Stimulated activated CD4-positive, alpha-beta T cell treated with anti-CD3 and anti-CD28 coated beads, Interleukin-4, amount 100 ng/mL, for 4 hours (primary cell): Measurements from ENCODE around the gene ITIH5.

Experiments
- DNase-seq, 2 experiments: peaks; one replicate each; pipeline ENCODE4 v3.0.0-alpha.2; 2020

The ITIH5 gene

DNA sequence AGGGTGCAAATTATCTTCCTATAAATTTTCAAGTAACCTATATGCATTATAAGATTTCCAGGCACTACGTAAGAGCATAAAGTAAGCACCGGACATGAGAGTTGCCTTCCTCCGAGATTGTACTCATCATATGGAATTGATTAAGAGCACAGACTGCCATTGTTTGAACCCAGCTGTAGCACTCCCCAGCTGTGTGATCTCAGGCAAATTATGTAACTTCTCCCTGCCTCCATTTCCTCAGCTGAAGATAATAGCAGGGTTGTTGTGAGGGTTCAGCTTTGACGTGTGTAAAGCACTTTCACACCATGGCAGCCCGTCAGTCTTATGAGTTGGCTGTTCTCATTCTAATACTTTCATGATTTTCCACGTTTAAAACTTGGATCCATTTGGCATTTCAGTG, 122.6 kb downstream of the ITIH5 start:
- DNase-seq = no peak

DNA sequence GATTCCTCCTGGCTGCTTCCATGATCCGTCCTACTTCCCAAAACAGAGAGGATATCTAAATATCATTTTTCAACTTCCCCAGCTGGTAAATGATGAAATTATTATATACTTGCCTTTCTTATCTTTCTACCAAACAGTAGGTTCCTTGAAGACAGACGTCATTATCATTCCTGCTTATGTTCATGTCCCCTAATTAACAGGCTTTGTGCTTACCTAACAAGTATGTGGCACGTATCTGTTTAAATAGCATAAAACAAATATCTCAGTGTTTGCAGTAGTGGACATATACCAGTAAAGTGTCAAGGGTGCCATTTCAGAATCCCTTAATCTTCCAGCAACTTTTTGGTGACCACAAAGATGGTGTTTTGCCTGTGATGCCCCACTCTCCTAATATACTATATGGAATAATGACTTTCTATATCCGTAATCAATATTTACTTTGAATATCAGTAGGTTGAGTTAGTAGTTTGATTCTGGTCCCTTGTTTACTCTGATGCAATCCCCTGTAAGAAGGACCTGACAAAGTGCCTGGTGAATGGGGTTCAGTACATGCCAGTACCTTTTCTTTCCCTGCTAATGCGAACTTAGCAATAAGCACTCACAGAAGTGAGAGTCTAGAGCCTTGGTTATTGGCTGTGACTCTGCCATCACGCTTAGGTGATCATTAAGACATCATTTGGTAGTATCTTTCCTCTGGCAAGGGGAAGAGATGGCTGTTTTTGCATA, 124.4 kb downstream of the ITIH5 start:
- no peak for DNase-seq

DNA sequence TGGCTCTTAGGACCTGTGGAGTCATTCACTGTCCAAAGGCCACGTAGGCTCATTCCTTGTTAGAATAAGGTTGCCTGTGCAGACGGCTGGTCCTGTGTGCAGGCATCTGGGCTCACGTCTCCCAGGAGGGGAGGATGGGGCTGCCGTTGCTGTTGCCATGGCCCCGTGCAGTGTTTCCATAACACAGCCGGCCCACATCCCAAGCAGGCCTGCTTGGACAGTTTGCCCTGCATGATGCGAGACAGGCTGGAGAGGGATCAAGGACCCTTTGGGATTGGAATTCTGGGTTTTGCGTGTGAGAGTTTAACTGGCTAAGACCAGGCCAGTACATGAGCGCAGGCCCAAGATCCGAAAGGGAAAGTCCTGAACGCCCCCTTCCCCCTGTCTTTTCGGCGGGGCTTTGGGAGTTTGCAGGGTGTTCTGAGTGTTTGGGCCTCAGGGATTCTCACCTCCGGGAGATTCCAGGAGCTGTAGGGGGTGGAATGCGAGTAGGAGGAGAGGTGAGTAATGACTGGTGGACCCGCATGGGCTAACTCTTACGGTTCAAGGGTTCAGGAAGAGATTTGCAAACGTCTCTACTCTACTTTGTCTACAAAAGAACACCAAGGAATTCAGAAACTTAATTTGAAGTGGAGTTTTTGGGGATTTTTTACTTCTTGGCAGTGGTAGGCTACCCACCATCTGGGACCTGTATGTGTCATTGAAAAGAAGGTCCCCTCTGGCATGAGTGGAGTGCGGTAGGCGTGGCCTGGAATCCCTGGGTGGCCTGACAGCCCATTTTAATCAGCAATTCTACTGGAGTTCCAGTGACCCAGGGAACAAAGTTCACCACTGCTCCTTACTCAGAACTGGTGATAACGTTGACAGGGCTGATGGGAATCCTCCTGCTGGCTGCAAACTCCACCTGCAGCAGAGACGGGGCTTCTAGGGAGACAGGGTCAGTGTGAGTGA, 125.4 kb downstream of the ITIH5 start:
- no peak for DNase-seq

DNA sequence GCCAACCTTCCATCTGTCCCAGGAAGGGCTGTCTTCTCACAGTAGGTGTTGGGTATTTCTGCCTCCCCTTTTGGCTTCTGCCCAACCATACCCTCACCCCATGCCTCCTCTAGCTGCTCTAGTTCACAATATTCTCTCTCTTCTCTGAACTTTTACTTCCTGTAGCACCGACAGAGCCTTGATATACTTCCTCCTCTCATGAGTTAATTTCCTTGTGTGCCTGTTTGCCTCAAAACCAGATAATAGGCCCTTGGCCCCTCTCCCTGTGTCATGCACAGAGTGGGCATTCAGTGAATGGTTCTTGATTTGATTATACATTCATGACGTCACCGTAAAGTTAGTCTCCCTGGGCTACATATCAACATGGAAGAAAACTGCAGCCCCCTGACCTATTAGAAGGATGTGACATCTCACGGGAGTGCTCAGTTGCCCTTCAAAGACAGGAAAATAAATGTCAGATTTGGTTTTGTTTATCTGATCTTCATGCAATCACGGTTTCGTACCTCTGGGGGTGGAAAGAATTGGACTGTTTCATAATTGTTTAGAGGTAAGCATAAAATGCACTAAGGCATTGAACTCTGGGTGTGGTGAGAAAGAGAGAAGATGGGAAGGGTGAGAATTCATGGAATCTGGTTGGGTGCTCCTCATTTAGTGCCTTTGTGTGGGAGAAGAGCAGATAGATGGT, 127.7 kb downstream of the ITIH5 start:
- no peak for DNase-seq

DNA sequence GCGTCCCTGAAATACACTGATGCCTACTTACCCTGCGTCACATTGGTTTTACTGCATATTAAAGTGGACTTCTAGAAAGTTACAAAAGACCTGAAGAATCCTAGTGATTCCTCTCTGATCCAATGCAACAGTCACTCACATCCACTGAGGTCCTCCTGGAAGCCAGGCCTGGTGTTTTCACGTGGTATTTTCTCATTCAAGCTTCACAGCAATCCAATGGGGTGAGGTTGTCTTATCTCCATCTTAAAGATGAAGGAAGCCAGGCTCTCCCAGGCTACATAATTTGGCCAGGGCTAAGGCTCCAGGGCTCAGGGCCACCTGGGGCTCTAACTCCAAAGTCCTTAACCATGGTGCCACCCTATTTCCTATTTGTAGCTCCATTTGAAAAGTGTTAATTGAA, 129.6 kb downstream of the ITIH5 start:
- no peak for DNase-seq

DNA sequence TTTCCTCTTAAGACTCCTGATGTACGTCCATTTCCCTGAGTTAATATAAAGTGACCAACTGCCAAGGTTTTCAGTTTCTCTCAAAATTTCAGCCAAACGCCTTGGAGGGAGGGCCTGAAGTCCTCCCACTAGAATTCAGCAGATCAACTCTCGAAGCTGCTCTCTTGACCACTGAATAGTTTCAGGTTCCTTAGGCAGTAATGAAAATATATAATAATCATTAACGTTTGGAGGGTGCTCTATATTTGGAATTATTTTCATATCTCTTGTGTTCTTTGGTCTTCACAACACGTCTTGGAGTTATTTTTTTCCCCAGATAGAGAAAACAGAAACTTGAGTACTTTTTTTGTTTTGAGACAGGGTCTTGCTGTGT, 132.3 kb downstream of the ITIH5 start:
- DNase-seq = no peak

DNA sequence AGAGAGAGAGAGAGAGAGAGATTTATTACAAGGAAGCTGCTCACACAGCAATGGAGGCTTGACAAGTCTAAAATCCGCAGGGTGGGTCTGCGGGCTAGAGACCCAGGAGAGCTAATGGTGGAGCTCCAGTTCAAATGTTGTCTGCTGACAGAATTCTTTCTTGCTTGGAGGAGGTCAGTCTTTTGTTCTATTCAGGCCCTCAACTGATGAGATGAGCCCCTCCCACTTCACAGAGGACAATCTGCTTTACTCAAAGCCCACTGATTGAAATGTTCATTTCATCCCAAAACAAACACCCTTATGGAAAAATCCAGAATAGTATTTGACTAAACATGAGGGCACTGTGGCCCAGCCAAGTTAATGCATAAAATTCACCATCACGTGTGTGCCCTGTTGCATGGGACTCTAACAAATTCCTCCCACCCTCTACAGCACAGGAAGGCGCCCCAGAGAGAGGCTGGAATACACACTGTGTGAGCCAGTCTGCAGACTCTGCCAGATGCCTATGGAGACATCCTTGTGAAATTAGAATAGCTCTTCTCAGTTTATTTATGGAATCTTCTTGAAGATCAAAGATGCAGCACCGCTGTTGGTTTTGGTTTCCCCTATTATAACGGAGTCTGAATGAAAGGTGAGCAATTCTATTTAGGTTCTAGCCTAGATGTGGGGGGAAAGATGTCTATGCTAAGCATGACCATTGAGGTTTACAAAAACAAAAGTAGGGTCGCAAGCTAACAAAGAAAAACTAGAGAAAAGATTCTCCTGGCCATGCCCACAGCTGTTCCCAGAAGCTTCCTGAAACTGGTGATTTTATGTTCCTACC, 132.9 kb downstream of the ITIH5 start:
- DNase-seq = no peak

DNA sequence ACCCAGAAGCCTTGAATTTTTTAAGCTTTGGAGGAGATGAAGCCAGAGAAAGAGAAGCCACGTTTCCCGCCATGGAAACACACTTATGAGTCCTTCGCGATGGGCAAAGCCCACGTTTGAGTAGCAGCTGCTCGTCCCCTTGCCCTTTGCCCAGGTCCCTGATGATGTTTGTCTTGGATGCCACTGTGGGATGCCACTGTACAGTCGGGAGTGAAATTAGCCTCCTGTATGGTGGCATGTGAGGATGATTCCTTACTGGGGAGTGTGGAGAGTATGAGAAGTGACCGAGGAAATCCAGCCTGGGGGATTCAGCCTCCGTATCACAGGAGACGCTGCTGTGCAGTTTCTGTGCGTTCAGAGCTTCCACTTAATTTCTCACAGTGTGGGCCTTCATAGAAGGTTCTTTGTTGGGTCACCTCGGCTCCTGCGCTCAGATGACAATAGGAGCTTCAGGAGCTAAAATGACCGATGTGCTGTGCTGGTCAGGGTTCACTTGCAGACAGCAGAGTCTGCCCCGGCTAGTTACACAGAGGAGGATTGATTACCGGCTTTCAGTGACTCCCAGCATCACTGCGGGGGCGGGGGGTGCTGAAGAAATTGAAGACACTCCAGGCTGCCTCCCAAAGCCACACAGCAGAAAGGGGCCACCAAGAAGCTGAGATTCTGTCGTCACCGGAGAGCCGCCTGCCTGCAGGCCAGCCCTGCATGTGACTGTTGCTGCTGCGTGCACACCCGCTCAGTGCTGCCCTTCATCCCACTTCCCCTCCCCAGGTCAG, 133.9 kb downstream of the ITIH5 start:
- DNase-seq = no peak

DNA sequence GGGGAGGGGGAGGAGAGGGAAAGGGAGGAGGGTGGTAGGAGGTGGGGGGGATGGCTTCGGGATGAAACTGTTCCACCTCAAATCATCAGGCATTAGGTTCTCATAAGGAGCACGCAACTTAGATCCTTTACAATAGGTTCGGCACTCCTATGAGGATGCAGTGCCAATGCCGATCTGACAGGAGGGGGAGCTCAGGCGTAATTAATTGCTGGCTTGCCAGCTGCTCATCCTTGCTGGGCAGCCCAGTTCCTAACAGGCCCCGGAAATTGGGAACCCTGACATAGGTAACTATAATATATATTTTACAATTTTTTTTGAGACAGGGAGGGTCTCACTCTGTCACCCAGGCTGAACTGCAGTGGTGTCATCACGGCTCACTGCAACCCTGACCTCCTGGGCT, 137.1 kb downstream of the ITIH5 start:
- no peak for DNase-seq

DNA sequence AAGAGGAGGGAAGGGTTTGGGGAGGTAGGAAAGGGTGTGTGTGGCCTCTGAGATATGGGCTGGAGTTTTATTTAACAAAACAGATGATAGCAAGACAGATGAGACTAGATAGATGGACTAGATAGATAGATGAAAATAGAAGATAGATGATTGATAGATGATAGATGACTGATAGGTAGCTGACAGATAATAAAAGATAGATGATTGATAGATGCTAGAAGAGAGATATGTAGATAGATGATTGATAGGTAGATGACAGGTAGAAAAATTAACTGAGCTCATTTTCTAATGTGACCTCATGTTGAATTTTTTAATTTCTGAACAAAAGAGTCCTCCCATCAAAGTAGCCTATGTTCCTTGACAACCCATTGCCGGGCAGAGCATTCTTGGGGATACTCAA, 139.3 kb downstream of the ITIH5 start:
- DNase-seq = no peak

DNA sequence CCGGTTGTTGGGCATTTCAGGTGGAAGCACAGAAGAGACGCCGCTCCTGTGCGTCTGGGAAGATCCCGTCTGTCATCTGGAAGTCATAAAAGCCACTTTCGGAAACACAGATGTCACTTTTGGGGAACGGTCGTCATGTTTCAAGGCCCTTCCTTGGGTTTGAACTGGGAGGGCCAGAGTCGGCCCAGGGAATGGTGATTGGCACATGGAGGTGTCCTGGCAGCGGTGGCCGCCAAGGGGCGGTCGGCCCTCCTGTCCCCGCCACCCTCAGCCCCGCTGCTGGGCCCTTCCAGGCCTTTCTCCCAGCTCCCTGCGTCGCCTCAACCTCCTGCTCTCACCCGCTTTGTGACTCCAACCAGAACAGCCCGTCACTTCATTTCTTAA, 140.8 kb downstream of the ITIH5 start:
- DNase-seq = no peak

DNA sequence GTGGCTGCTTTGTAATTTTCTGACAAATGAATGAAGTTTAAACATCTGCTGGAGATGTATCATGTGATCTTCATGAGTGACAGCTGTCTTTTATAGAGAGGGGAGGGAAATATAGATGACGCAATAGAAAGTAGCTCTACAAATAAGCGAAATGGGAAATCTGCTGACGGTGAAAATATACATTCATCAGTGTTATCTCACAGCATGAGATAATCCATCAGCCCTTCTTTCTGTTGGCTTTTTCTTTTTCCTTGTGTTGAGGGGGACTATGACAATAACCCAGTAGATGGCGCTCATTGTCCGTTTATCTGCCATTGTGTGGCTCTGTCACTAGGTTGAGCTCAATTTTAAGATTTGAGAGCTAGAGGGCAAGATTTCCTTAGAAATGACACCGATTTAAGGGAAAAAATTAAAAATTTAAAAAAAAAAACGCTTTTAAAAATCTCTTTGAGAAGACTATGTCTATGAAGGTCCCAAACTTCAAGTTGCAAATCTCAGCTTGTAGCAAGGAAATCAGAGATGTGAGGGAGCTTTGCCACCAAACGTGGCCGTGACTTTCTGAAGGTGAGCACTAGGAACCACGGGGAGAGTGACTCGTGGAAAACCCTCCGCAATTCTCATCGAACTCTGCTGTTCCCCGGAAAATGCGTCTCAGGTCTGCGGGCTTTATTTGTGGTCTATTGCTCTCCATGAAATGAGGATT, 141.3 kb downstream of the ITIH5 start:
- peak; percentile 35 to 38 for DNase-seq

DNA sequence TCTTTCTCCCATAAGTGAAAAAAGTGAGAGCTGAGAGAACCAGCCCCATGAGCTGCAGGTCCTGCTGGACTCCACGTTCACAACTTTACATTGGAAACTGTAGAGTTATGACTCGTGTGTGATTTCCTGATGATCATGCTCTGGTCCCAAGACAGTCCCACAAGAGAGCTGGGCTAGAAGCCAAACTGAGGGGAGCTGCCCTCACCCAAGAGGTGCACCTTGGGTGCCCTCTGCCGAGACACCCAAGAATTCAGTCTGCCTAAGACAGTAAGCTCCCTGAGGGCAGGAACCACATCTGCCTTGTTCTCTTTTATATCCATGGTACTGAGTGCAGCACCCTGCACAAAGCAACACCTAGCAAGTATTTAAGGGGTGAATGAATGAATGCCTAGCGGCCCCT, 143.1 kb downstream of the ITIH5 start:
- no peak for DNase-seq

DNA sequence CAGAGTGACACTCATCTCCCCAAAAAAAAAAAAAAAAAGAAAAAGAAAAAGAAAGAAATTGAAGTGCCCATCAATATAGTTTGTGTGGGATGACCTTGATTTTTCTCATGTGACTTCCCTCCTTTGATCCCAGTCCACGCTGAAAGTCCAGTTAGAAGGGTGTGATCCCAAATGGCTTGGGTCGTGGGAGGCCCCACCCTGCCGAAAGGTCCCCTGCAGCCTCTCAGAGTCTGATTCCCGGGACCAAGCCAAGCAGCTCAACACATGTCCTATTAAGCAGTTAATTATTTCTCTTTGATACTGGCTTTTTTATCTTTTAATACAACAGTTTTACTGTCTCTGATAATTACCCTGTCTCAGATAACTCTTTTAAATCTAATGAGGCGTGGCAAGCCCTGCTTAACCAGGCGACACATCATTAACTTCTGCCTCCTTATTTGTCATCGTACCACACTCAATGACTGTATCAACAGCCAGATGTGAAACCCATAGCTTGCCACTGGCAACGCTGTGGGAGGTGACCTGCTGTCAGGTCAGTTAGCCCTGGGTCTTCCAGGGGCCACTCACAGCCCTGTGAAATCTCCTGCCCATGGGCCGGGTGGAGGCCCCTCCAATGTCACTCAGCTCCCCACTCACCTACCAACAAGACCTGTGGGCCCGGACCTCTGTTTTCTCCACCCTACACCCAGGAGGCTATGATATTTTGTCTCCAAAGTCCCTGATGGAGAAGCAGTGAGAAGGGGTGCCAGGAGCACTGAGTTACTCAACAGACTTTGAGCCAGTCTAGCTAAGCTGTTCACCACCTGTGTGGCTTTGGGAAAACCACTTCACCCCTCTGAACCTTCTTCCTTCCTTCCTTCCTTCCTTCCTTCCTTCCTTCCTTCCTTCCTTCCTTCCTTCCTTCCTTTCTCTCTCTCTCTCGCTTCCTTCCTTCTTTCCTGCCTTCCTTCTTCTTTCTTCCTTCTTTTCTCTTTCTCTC, 146.0 kb downstream of the ITIH5 start:
- no peak for DNase-seq

DNA sequence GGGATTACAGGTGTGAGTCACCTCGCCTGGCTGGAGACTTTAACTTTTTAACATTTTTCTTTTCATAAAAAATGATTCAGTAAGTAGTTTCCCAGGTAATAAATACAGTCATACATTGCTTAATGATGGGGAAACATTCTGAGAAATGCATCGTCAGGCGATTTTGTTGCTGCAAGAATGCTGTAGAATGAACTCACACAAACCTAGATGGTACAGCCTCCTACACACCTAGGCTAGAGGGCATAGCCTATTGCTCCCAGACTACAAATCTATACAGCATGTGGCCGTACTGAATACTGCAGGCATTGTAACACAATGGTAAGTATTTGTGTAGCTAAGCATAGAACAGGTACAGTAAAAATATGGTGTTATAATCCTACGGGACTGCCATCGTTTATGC, 147.4 kb downstream of the ITIH5 start:
- no peak for DNase-seq

DNA sequence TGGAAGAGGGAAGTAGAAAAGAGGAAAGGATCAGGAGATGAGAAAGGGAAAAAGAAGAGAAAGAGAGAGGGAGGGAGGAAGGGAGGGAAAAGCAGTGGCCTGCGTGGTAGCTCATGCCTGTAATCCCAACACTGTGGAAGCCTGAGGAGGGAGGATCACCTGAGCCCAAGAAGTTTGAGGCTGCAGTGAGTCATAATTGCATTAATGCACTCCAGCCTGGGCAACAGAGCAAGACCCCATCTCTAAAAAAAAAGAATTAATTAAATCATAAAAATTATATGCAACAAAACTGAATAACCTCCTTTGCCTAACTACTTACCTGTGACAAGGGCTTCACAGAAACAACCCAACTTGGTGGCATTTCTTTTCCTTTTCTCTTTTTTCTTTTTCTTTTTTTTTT, 148.1 kb downstream of the ITIH5 start:
- DNase-seq = no peak

DNA sequence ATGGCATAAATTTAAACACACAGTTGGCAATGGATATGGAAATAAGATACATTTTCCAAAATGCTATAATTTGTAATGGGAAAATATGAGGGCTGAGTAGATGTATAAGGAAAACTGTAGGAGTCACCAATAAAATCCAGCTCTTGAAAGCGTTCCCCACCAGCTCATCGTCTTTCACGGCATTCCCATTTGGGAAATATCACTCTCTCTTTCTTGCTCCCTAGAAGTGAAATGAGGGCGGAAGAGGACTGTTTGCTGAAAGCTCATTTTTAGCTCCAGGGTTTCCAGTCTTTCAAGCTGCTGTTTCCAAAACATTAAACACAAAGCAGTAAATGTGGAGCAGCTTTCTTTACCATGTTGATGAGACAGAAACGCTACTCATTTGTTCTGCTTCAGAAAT, 151.3 kb downstream of the ITIH5 start:
- no peak for DNase-seq

DNA sequence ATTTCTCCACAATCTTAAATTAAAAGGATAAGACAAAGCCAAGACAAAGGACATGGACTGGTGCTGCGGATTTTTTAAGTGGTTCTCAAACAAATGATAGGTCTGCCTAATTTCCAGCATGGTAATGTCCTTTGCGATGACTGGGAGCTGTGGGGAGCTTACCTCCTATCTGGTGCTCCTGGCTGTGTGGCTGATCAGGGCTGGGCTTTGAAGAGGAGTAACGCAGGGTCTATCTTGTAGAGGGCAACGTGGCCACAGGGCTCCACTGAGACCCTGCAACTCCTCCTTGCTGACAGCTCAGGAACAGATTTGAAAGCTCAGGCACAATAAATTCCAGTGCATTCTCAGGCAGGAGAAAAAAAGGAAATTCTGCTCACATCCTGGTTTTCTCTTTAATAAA, 152.8 kb downstream of the ITIH5 start:
- no peak for DNase-seq

DNA sequence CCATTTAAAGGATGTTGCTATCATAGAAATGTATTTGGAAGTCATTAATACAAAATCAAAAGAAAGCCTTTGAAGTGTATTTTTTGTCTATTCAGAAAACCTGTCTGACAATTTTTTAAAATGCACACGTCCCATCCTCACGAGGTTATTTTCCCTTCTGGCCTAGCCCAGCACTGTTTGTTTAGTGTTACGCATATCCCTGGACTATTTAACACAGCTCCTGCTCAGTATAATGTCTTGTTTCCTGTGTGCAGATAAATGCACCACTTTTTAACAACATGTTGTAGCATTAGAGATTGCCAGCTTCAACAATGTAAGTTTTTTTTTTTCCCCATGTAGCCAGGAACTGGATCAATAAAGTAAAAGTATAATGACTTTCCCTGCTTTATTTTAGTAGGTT, 153.3 kb downstream of the ITIH5 start:
- DNase-seq = no peak

DNA sequence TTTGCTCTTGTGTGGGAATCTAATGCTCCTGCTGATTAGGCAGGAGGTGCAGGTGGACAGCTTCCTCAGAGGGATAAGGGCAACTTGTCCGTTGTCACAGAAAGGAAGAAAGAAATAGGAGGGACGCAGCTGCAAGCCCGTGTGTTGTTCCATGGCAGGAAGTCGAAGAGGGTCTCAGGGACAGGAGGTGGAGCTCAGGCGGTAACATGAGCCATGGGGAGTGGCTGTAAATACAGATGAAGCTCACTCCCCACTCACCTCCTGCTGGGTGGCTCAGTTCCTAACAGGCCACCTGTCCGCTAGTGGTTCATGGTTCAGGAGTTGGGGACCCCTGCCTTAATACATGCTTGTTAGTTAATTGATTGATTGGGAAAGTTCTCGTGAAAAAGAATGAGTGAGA, 154.3 kb downstream of the ITIH5 start:
- no peak for DNase-seq
